Dedifferentiated amniotic fluid mesenchymal stem cell (primary cell): ENCODE data around the gene SAMD9.
"Not testable (repeated sequence)": the region's sequence is repeated elsewhere in the genome, so short reads cannot be mapped to it uniquely, and the experiment has no call there.

ENCODE experiments used
- DNase-seq: peaks from one replicate; pipeline ENCODE4 v3.0.0-alpha.2; 2016; ENCODE audit errors: extremely low spot score

SAMD9 gene

GRCh38 chr7:93117852-93118530, at the start of gene SAMD9:
Gene SAMD9 (minus strand): TSS chr7:93117979. CDS start chr7:93106097, 11,882 bp downstream.
- DNase-seq = peak; percentile 95

GRCh38 chr7:93165447-93165846, 47.7 kb upstream of the SAMD9 start:
- DNase-seq = no peak

- no peak for DNase-seq
Measured at GRCh38 chr7:93164766-93165165, 47.0 kb upstream of the SAMD9 start.

GRCh38 chr7:93161181-93161762, 43.5 kb upstream of the SAMD9 start:
- DNase-seq = no peak

- no peak for DNase-seq
Measured at GRCh38 chr7:93160410-93160809, 42.6 kb upstream of the SAMD9 start.

GRCh38 chr7:93159490-93159889, 41.7 kb upstream of the SAMD9 start:
- no peak for DNase-seq

GRCh38 chr7:93156884-93157283, 39.1 kb upstream of the SAMD9 start:
- DNase-seq = no peak

GRCh38 chr7:93150200-93150835, 32.5 kb upstream of the SAMD9 start:
- DNase-seq = peak; percentile 49

- DNase-seq = no peak
Measured at GRCh38 chr7:93148727-93149126, 30.9 kb upstream of the SAMD9 start.

- peak; percentile 21 for DNase-seq
Measured at GRCh38 chr7:93148144-93148543, 30.4 kb upstream of the SAMD9 start, which contains the start of gene SAMD9L. Gene SAMD9L (minus strand): TSS chr7:93148385. CDS start chr7:93135971, 12,414 bp downstream.

- DNase-seq = peak; percentile 75
Measured at GRCh38 chr7:93147363-93147762, 29.6 kb upstream of the SAMD9 start.

GRCh38 chr7:93146472-93147141, 28.8 kb upstream of the SAMD9 start:
- no peak for DNase-seq

GRCh38 chr7:93146036-93146435, 28.3 kb upstream of the SAMD9 start:
- DNase-seq = no peak

- no peak for DNase-seq
Measured at GRCh38 chr7:93145354-93145753, 27.6 kb upstream of the SAMD9 start.

- no peak for DNase-seq
Measured at GRCh38 chr7:93142127-93142526, 24.3 kb upstream of the SAMD9 start.

GRCh38 chr7:93140582-93141191, 22.9 kb upstream of the SAMD9 start:
- DNase-seq = no peak

GRCh38 chr7:93138576-93138975, 20.8 kb upstream of the SAMD9 start:
- no peak for DNase-seq

- no peak for DNase-seq
Measured at GRCh38 chr7:93133005-93133404, 15.2 kb upstream of the SAMD9 start.

- no peak for DNase-seq
Measured at GRCh38 chr7:93132216-93132615, 14.4 kb upstream of the SAMD9 start.

- DNase-seq = not testable (repeated sequence)
Measured at GRCh38 chr7:93126954-93127353, 9.2 kb upstream of the SAMD9 start.

GRCh38 chr7:93123532-93123931, 5.8 kb upstream of the SAMD9 start:
- DNase-seq = not testable (repeated sequence)
